K562 (cell line): ENCODE measurements around the gene TBX1. TPM values are rescaled to one million over a fixed set of nuclear protein-coding genes. Genes with fewer than 3 reads are reported as not detected.

Experiments
- ATAC-seq: fragments of 200-7000 bp; cut with Tn5 transposase; 3 replicates; pipeline ENCODE4 v1.9.1; 2020; ENCODE audit warnings: moderate library complexity
- BruUV-seq: library from RNA; stranded (reverse); fragments of 400-500 nt; replicated peaks from 2 replicates; lab custom pipeline; 2021; lab: Mats Ljungman, UMichigan
- CTCF ChIA-PET: fragments of 300-600 bp; formaldehyde crosslinking; extraction: SDS; loops from one replicate; lab custom pipeline; 2021; ENCODE audit warnings: low intra/inter-chr PET ratio; lab: Yijun Ruan, JAX
- POLR2A ChIA-PET: fragments of 300-600, 350-650 bp; sonication (Branson Sonifier 250); formaldehyde crosslinking; extraction: SDS; loops from one replicate; lab custom pipeline; 2021; ENCODE audit warnings: antibody characterized with exemption, inconsistent platforms; lab: Yijun Ruan, JAX
- DNase-seq, 4 experiments: peaks; one replicate each; pipeline versions ENCODE4 v3.0.0 to v3.0.0-alpha.2; 2011 to 2018; ENCODE audit warnings: low spot score in 3 of 4, mixed read lengths in 3 of 4; ENCODE audit errors: extremely low read depth in 1 of 4
- FAIRE-seq: peaks from 2 replicates; lab custom pipeline; 2011; peaks lifted over from hg19 to GRCh38; lab: Jason Lieb, UNC
- H2AFZ ChIP-seq: 2 replicates; pipeline ENCODE4 v1.6.0; 2011; ENCODE audit warnings: low read depth, low read length, control low read depth, inconsistent platforms
- H3K27ac ChIP-seq: fragments of 200-600 bp; 3 replicates; pipeline ENCODE4 v1.8.0; 2011; ENCODE audit warnings: low read depth, mild to moderate bottlenecking, control low read depth, inconsistent platforms, low read length, moderate library complexity, mixed read lengths; ENCODE audit errors: extremely low read depth
- H3K27me3 ChIP-seq, 2 experiments: fragments of 300-600 bp in 1 of 2; 2 replicates in 1 of 2; 3 replicates in 1 of 2; pipeline versions ENCODE4 v1.6.0 to v1.8.0; 2011; ENCODE audit warnings: inconsistent platforms in 2 of 2, low read length in 2 of 2, mild to moderate bottlenecking in 1 of 2, mixed read lengths in 1 of 2, moderate library complexity in 1 of 2; ENCODE audit not compliant: control insufficient read depth in 2 of 2, insufficient read depth in 2 of 2
- H3K36me3 ChIP-seq: fragments of 300-600 bp; 3 replicates; pipeline ENCODE4 v1.8.0; 2011; ENCODE audit warnings: mild to moderate bottlenecking, low read length, inconsistent platforms; ENCODE audit not compliant: control insufficient read depth, insufficient read depth
- H3K4me1 ChIP-seq, 2 experiments: fragments of 200-600 bp in 1 of 2; replicated peaks in 1 of 2; 2 replicates in 1 of 2; 3 replicates in 1 of 2; pipeline versions ENCODE4 v1.5.1 to v1.8.0; 2011; ENCODE audit warnings: inconsistent platforms in 2 of 2, low read length in 2 of 2, mild to moderate bottlenecking in 1 of 2, mixed read lengths in 1 of 2, moderate library complexity in 1 of 2; ENCODE audit not compliant: control insufficient read depth in 2 of 2, insufficient read depth in 2 of 2
- H3K4me2 ChIP-seq: 2 replicates; pipeline ENCODE4 v1.6.1; 2011; ENCODE audit warnings: low read length, control low read depth, inconsistent platforms, mixed read lengths; ENCODE audit not compliant: insufficient read depth
- H3K4me3 ChIP-seq: fragments of 200-600 bp; sonication (generic), shearing (Covaris generic); 2 replicates; pipeline ENCODE4 v1.5.1; 2016; ENCODE audit warnings: control low read depth, inconsistent platforms
- H3K79me2 ChIP-seq: fragments of 200-600 bp; 3 replicates; pipeline ENCODE4 v1.8.0; 2011; ENCODE audit warnings: low read length, inconsistent platforms; ENCODE audit not compliant: control insufficient read depth, insufficient read depth
- H3K9ac ChIP-seq, 2 experiments: 2 replicates each; pipeline versions ENCODE4 v1.6.0 to v1.6.1; 2011; ENCODE audit warnings: low read depth in 2 of 2, low read length in 2 of 2, control low read depth in 1 of 2, inconsistent platforms in 1 of 2, mild to moderate bottlenecking in 1 of 2, mixed read lengths in 1 of 2; ENCODE audit not compliant: insufficient read depth in 1 of 2
- H3K9me1 ChIP-seq: one replicate; pipeline ENCODE4 v1.6.0; 2011; ENCODE audit warnings: inconsistent platforms, mild to moderate bottlenecking, low read length, moderate library complexity; ENCODE audit not compliant: control insufficient read depth, insufficient read depth
- H3K9me3 ChIP-seq: replicated peaks from 2 replicates; pipeline ENCODE4 v1.5.1; 2011; ENCODE audit warnings: low read depth, low read length, inconsistent platforms; ENCODE audit not compliant: control insufficient read depth, insufficient read depth
- H4K20me1 ChIP-seq: replicated peaks from 2 replicates; pipeline ENCODE4 v1.6.1; 2011; ENCODE audit warnings: low read length, inconsistent platforms, mixed read lengths; ENCODE audit not compliant: control insufficient read depth, insufficient read depth
- CBFA2T2 ChIP-seq: fragments of 450-650 bp; conservative IDR thresholded peaks from 2 replicates; pipeline ENCODE4 v1.6.1; 2017; ENCODE audit warnings: mild to moderate bottlenecking
- CHD4 ChIP-seq: fragments of 200-600 bp; sonication (generic); IDR thresholded peaks from 3 replicates; pipeline ENCODE4 v1.6.1; 2012; ENCODE audit warnings: low read depth, mild to moderate bottlenecking, mixed read lengths, low read length, inconsistent platforms; ENCODE audit not compliant: insufficient read depth, insufficient replicate concordance, poor library complexity, severe bottlenecking
- ETS2 ChIP-seq: IDR thresholded peaks from 2 replicates; pipeline ENCODE4 v1.6.1; 2016; ENCODE audit warnings: borderline replicate concordance, missing genetic modification characterization, mild to moderate bottlenecking, moderate library complexity, missing compliant biosample characterization; ENCODE audit not compliant: poor library complexity, severe bottlenecking
- EZH2 ChIP-seq: IDR thresholded peaks from 2 replicates; pipeline ENCODE4 v1.6.1; 2012; ENCODE audit warnings: low read depth, mild to moderate bottlenecking, inconsistent platforms, low read length, borderline replicate concordance
- FIP1L1 ChIP-seq: fragments of 200-400 bp; formaldehyde crosslinking; IDR thresholded peaks from 2 replicates; pipeline ENCODE4 v1.6.1; 2018; ENCODE audit warnings: mild to moderate bottlenecking, low read depth, low read length; ENCODE audit not compliant: poor library complexity, severe bottlenecking
- FOXJ3 ChIP-seq: sonication (generic); formaldehyde crosslinking; IDR thresholded peaks from 2 replicates; pipeline ENCODE4 v1.4.0; 2020; ENCODE audit warnings: mild to moderate bottlenecking, missing genetic modification reagents
- HDAC6 ChIP-seq: IDR thresholded peaks from 2 replicates; pipeline ENCODE4 v1.6.1; 2012; ENCODE audit warnings: low read depth, mild to moderate bottlenecking, control low read depth, inconsistent platforms, low read length, moderate library complexity
- KDM5B ChIP-seq: fragments of 200-600 bp; sonication (generic); IDR thresholded peaks from 2 replicates; pipeline ENCODE4 v1.6.1; 2012; ENCODE audit warnings: low read depth, mild to moderate bottlenecking, moderate library complexity, low read length, control low read depth, inconsistent platforms; ENCODE audit not compliant: insufficient replicate concordance
- NELFE ChIP-seq: IDR thresholded peaks from 2 replicates; pipeline ENCODE4 v1.6.1; 2011; ENCODE audit warnings: mild to moderate bottlenecking; ENCODE audit not compliant: insufficient read depth, insufficient read length
- RB1 ChIP-seq: fragments of 450-650 bp; IDR thresholded peaks from 2 replicates; pipeline ENCODE4 v1.6.1; 2017; ENCODE audit warnings: low read depth, mild to moderate bottlenecking
- TCF7L2 ChIP-seq: fragments of 150-350 bp; IDR thresholded peaks from 2 replicates; pipeline ENCODE4 v1.6.1; 2016; ENCODE audit warnings: low read depth, mild to moderate bottlenecking, low read length, moderate library complexity
- ZBTB7A ChIP-seq: IDR thresholded peaks from 2 replicates; pipeline ENCODE4 v1.6.1; 2011; ENCODE audit warnings: low read depth, mild to moderate bottlenecking, low read length, moderate library complexity, borderline replicate concordance; ENCODE audit not compliant: control insufficient read depth
- ZNF785 ChIP-seq: fragments of 250-450 bp; sonication (Bioruptor Pico); IDR thresholded peaks from 2 replicates; pipeline ENCODE4 v1.4.0; 2020; ENCODE audit warnings: mild to moderate bottlenecking
- WGBS: fragments of 100-300 bp; shearing (Covaris generic); methylation state at CpG from one replicate; pipeline ENCODE4 v1.1.6; 2016; ENCODE audit warnings: low coverage, mixed read lengths; ENCODE audit not compliant: insufficient coverage; ENCODE audit errors: missing lambda C conversion rate; 5-methylcytosine and 5-hydroxymethylcytosine counted together
- in situ Hi-C: fragments of 300-500 bp; cut with MboI; formaldehyde crosslinking; loops from 4 replicates; pipeline ENCODE4 v1.15.0; 2018; ENCODE audit warnings: inconsistent platforms, mixed read lengths
- intact Hi-C: fragments of 100-400 bp; cut with micrococcal nuclease; formaldehyde crosslinking; loops from 2 replicates; pipeline ENCODE4 v1.14.2; 2022
- polyA plus RNA-seq, 8 experiments: library from polyadenylated mRNA; depleted of rRNA in 4 of 8; stranded (reverse) in 5 of 8; unstranded in 3 of 8; fragments of >200 nt; fragmentation: Nextera tagmentation in 2 of 8; fragmentation: Illumina TruSeq in 1 of 8; extraction: Ambion mirVana in 2 of 8; extraction: Trizol in 1 of 8; gene quantifications; 2 replicates each; pipeline versions ENCODE4 v1.2.1 to v1.2.3, GENCODE V29; 2011 to 2014; ENCODE audit warnings: inconsistent platforms in 1 of 8, missing spikeins in 1 of 8
- total RNA-seq, 7 experiments: library from RNA; depleted of rRNA in 6 of 7; stranded (reverse); fragments of >200 nt in 6 of 7; fragmentation: Illumina TruSeq in 2 of 7; extraction: Trizol in 2 of 7; gene quantifications; 2 replicates each; pipeline versions ENCODE4 v1.2.1 to v1.2.3, GENCODE V29; 2011 to 2021; ENCODE audit warnings: low replicate concordance in 1 of 7
- TF ChIP-seq, protein P1 (sequence below): fragments of 250-450 bp; sonication (Bioruptor Pico); IDR thresholded peaks from 2 replicates; pipeline ENCODE4 v1.4.0; 2020; ENCODE audit warnings: borderline replicate concordance
- TF ChIP-seq, protein P2 (sequence below): fragments of 250-450 bp; sonication (Bioruptor Pico); IDR thresholded peaks from 2 replicates; pipeline ENCODE4 v1.5.0; 2020; ENCODE audit warnings: mild to moderate bottlenecking

The TBX1 gene
- total and polyA plus RNA-seq, 9 of the 15 experiments (the other 6 are each of a cell fraction or from before 2014, with no cell fraction given) = 0.07 to 35.0 (median 3.9) TPM

DNA sequence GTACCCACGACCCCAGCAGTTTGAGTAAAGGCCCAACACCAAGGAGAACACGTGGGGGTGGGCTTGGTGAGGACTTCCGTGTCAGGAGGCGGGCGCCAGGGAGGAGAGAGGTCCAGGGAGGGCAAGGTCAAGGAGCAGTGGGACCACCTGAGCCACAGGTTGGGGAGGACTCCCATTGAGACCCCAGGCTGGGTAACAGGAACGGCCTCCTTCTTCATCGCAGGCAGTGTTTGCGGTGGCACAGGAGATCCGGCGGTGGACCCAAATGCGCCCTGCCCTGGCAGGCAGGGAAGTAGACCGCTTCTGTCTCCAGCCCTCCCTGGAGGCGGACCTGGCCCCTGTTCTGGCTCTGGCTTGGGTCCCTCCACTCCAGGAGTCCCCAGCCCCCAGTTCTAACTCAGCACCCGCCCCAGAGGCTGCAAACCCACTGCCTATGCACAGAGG is 5.9 kb upstream of the TBX1 start:
- DNase-seq (no peak), FAIRE-seq (no peak), ATAC-seq (no peak)
- Histone ChIP-seq H4K20me1 (peaks cover 58% of the 10 kb centered on the region), H2AFZ (no peak overlapping the region), H3K9me1 (peaks cover 2% of the 10 kb centered on the region), H3K36me3 (no peaks in the 10 kb centered on the region), H3K4me3 (no peak overlapping the region), H3K9ac (peak overlapping the region in 1 of 2 experiments; percentile 21; a peak in 1 of 4 replicates), H3K27me3 (peaks cover 59 to 91% of the 10 kb centered on the region in 2 experiments; a peak in 4 of 5 replicates), H3K4me2 (no peak overlapping the region), H3K79me2 (no peaks in the 10 kb centered on the region), H3K27ac (no peak overlapping the region), H3K4me1 (peaks cover 12 to 80% of the 10 kb centered on the region in 2 experiments; a peak in 4 of 5 replicates), H3K9me3 (no peaks in the 10 kb centered on the region; the same call in 1 of the 2 replicates)
- TF ChIP-seq FOXJ3 (CRISPR knock-in tag) (no peak), EZH2 (peak; percentile 100), CHD4 (peak; percentile 15), FIP1L1 (peak; percentile 4), CBFA2T2 (peak; percentile 10; the same call in 1 of the 2 replicates), TCF7L2 (no peak), NELFE (no peak), ZNF785 (no peak), KDM5B (peak; percentile 21), RB1 (peak; percentile 7; the same call in 1 of the 2 replicates), HDAC6 (0 out of 2 replicates have a peak, but pooled peaks have one; percentile 35), ETS2 (no peak), ZBTB7A (peak; percentile 61; the same call in 1 of the 2 replicates)
- TF ChIP-seq, protein P1, sequence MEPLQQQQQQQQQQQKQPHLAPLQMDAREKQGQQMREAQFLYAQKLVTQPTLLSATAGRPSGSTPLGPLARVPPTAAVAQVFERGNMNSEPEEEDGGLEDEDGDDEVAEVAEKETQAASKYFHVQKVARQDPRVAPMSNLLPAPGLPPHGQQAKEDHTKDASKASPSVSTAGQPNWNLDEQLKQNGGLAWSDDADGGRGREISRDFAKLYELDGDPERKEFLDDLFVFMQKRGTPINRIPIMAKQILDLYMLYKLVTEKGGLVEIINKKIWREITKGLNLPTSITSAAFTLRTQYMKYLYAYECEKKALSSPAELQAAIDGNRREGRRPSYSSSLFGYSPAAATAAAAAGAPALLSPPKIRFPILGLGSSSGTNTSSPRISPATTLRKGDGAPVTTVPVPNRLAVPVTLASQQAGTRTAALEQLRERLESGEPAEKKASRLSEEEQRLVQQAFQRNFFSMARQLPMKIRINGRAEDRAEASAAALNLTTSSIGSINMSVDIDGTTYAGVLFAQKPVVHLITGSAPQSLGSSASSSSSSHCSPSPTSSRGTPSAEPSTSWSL (CRISPR knock-in tag) = peak; percentile 43; the same call in 1 of the 2 replicates
- TF ChIP-seq, protein P2, sequence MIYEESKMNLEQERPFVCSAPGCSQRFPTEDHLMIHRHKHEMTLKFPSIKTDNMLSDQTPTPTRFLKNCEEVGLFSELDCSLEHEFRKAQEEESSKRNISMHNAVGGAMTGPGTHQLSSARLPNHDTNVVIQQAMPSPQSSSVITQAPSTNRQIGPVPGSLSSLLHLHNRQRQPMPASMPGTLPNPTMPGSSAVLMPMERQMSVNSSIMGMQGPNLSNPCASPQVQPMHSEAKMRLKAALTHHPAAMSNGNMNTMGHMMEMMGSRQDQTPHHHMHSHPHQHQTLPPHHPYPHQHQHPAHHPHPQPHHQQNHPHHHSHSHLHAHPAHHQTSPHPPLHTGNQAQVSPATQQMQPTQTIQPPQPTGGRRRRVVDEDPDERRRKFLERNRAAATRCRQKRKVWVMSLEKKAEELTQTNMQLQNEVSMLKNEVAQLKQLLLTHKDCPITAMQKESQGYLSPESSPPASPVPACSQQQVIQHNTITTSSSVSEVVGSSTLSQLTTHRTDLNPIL (CRISPR knock-in tag) = no peak
- in situ Hi-C loops (no loop called here), intact Hi-C loops (loop anchor here (5.0 kb wide), 1 partner anchor 138 kb away; no protein-coding TSS in a partner anchor)
- ChIA-PET CTCF (interaction anchor here (1.4 to 3.8 kb wide), 2 partner anchors 155 to 158 kb away, joined by 3 to 91 read pairs; no protein-coding TSS in a partner anchor), POLR2A (interaction anchor here (0.6 to 4.5 kb wide), 7 partner anchors 9 to 162 kb away, joined by 3 to 37 read pairs (median 6); no protein-coding TSS in a partner anchor)
- no TSS peak for BruUV-seq
- WGBS = 30% methylated on average over 14 of the region's 14 CpGs
